ENCODE results near the gene C4orf50.

The C4orf50 gene

DNA sequence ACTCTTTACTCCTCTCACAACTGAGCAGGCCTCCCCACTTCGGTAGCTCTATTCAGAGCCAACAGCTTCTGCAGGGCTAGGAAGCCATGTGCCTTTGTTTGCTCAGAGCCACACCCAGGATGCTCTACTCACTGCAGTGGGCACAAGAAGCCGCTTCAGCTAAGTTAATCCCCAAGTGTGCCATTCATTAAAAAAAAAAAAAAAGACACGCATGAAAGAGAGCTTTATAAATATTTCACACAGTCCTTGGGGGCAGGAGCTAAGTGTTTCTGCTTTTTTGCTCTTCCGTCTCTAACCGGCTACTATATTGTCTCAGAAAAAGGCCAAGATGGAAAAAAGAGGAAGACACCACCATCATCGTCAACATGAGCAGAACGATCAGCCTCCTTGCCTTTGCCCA lies 133.4 kb downstream of the C4orf50 start:
- peaks cover 33% of the 10 kb centered on the region for H3K27me3 ChIP-seq (ENCODE audit: control insufficient read depth, insufficient read depth, low read length)
- H3K4me1 ChIP-seq (ENCODE audit: control insufficient read depth, insufficient read depth, low read length), result no peaks in the 10 kb centered on the region
- H3K9ac ChIP-seq (ENCODE audit: low read length), result no peak overlapping the region
- H3K9me3 ChIP-seq (ENCODE audit: control insufficient read depth, low read length), result no peaks in the 10 kb centered on the region
- H3K36me3 ChIP-seq (ENCODE audit: control insufficient read depth, insufficient read depth, low read length), result no peaks in the 10 kb centered on the region
- no peak overlapping the region for H3K4me3 ChIP-seq (ENCODE audit: low read length)

- no peak overlapping the region for H3K9ac ChIP-seq (ENCODE audit: low read length)
- no peak overlapping the region for H3K4me3 ChIP-seq (ENCODE audit: low read length)
- no peaks in the 10 kb centered on the region for H3K4me1 ChIP-seq (ENCODE audit: control insufficient read depth, insufficient read depth, low read length)
- H3K36me3 ChIP-seq (ENCODE audit: control insufficient read depth, insufficient read depth, low read length), result no peaks in the 10 kb centered on the region
- H3K9me3 ChIP-seq (ENCODE audit: control insufficient read depth, low read length), result no peaks in the 10 kb centered on the region
- peaks cover 24% of the 10 kb centered on the region for H3K27me3 ChIP-seq (ENCODE audit: control insufficient read depth, insufficient read depth, low read length)
These were observed 134.3 kb downstream of the C4orf50 start for GRCh38 chr4:5883916-5884315.

DNA sequence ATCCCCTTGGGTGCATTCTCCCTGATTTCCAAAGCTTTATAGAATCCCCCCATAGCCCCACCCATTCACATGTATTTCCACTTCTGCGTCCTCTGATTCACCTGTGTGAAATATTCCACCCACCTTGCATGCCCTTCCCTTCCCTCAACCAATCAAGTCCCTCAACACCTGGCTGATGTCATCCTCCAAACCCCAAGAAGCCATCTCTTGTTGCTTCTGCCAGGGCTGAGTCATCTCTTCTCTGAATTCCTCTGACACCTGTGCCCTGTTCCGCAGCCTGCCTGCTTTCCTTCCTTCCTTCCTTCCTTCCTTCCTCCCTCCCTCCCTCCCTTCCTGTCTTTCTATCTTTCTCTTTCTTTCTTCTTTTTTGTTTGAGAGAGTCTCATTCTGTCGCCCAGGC lies 135.3 kb downstream of the C4orf50 start:
- Histone ChIP-seq H3K9ac (ENCODE audit: low read length) (no peak overlapping the region), H3K27me3 (ENCODE audit: control insufficient read depth, insufficient read depth, low read length) (peaks cover 18% of the 10 kb centered on the region), H3K4me1 (ENCODE audit: control insufficient read depth, insufficient read depth, low read length) (no peaks in the 10 kb centered on the region), H3K4me3 (ENCODE audit: low read length) (no peak overlapping the region), H3K9me3 (ENCODE audit: control insufficient read depth, low read length) (no peaks in the 10 kb centered on the region), H3K36me3 (ENCODE audit: control insufficient read depth, insufficient read depth, low read length) (no peaks in the 10 kb centered on the region)

DNA sequence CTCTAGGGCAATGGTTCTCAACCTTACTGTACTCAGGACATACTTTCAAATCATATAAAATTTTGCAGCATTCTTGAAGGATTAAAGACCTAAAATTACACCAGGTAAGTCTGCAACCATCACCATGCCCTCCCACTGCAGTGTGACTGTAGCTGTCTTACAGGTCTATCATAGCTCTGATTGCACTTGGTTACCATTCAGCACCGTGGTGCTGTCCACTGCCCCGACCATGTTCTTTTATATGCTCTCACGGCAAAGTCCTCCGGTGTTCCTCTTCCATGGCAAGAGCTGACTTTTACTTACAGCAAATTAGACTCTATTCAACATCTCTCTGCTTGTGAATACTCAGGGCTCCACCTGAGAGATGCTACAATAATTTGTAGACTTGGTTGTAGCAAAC lies 136.9 kb downstream of the C4orf50 start:
- H3K36me3 ChIP-seq (ENCODE audit: control insufficient read depth, insufficient read depth, low read length), result no peaks in the 10 kb centered on the region
- no peak overlapping the region for H3K9ac ChIP-seq (ENCODE audit: low read length)
- H3K27me3 ChIP-seq (ENCODE audit: control insufficient read depth, insufficient read depth, low read length), result peaks cover 1% of the 10 kb centered on the region
- H3K4me1 ChIP-seq (ENCODE audit: control insufficient read depth, insufficient read depth, low read length), result no peaks in the 10 kb centered on the region
- no peak overlapping the region for H3K4me3 ChIP-seq (ENCODE audit: low read length)
- no peaks in the 10 kb centered on the region for H3K9me3 ChIP-seq (ENCODE audit: control insufficient read depth, low read length)

DNA sequence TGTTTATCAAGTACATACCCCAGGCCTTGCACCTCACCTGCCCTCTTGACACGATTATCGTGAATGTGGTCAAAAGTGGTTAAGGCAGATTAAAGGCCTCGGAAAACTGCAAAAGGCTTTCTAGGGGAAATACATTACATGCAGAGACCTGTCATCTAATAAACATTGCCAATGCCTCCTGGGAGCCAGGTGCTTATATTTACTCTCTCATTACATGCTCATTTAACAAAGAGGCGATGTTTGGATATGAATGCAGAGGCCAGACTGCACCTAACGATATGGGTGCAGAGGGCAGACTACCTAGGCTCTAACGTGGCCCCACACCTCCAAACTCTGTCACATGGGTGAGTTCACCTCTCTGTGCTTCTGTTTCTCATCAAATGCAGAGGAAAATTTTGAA lies 139.9 kb downstream of the C4orf50 start:
- Histone ChIP-seq H3K9me3 (ENCODE audit: control insufficient read depth, low read length) (no peaks in the 10 kb centered on the region), H3K4me3 (ENCODE audit: low read length) (no peak overlapping the region), H3K4me1 (ENCODE audit: control insufficient read depth, insufficient read depth, low read length) (no peaks in the 10 kb centered on the region), H3K36me3 (ENCODE audit: control insufficient read depth, insufficient read depth, low read length) (no peaks in the 10 kb centered on the region), H3K27me3 (ENCODE audit: control insufficient read depth, insufficient read depth, low read length) (no peaks in the 10 kb centered on the region), H3K9ac (ENCODE audit: low read length) (no peak overlapping the region)

DNA sequence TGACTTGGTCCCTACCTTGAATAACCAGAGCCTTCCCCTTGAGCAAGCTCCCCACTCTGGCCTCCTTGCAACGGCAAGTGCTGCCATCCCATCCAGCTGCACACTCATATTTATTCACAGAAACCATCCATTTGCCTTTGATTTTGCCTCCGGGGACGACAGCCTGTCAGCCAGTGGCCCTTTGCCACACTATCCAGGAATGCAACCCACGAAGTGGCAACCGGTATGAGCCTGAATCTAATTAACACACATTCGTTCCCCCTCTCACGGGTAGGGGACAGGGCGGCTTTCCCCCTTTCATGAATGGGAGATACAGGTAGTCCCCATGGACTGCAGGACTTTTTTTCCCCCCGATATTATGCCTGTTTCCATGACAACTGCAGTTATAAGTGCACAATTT lies 140.8 kb downstream of the C4orf50 start:
- H3K36me3 ChIP-seq (ENCODE audit: control insufficient read depth, insufficient read depth, low read length), result no peaks in the 10 kb centered on the region
- no peak overlapping the region for H3K4me3 ChIP-seq (ENCODE audit: low read length)
- no peaks in the 10 kb centered on the region for H3K4me1 ChIP-seq (ENCODE audit: control insufficient read depth, insufficient read depth, low read length)
- H3K9me3 ChIP-seq (ENCODE audit: control insufficient read depth, low read length), result no peaks in the 10 kb centered on the region
- no peaks in the 10 kb centered on the region for H3K27me3 ChIP-seq (ENCODE audit: control insufficient read depth, insufficient read depth, low read length)
- H3K9ac ChIP-seq (ENCODE audit: low read length), result no peak overlapping the region

DNA sequence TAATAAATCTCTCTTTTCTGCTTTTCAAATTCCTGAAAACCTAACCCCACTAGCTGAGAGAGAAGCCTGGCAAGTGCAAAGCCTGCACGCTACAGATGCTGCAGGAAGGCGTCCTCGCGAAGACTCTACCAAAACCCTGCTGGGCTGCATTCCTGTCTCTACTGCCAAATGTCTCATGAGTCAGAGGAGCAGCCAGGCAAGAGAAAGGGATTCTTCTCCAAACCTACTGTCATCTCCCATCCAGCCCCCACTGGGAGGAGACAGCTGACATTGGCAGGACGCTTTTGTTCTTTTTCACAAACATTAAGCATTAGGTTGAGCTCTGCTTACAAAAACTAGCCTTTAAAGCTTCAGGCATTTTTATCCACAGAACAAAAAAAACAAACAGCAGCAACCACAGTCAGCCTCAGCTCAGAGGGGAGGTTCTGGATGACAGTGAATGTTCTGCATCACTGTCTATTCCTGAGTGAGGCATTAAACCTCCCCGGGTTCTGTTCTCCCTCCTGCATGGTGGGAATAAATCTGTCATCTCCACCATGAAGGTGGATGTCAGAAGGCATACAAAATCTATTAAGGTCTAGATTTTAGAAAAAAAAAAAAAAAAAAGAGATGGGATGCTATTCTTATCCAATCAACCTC lies 143.3 kb downstream of the C4orf50 start:
- Histone ChIP-seq H3K27me3 (ENCODE audit: control insufficient read depth, insufficient read depth, low read length) (no peaks in the 10 kb centered on the region), H3K36me3 (ENCODE audit: control insufficient read depth, insufficient read depth, low read length) (no peaks in the 10 kb centered on the region), H3K4me3 (ENCODE audit: low read length) (no peak overlapping the region)

DNA sequence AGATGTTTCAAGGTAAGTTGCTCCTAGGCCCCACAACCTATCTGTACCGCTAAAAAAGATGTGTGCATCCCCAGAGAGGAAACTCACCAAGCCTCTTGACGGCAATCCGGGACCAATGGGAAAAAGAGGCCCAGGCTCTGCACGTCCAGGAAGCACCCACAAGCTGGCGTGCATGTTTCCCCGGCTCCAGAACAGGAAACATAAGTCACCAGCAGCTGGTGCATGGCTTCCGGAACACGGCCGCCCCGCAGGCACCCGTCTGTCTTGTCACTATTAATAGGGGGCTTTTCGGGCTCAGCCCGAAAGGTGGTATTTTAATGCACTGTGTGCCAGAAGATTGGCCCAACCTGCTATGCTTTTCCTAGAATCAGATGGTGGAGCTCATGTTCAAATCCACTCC lies 147.5 kb downstream of the C4orf50 start:
- H3K4me1 ChIP-seq (ENCODE audit: control insufficient read depth, insufficient read depth, low read length), result no peaks in the 10 kb centered on the region
- H3K36me3 ChIP-seq (ENCODE audit: control insufficient read depth, insufficient read depth, low read length), result no peaks in the 10 kb centered on the region
- H3K9me3 ChIP-seq (ENCODE audit: control insufficient read depth, low read length), result no peaks in the 10 kb centered on the region
- no peak overlapping the region for H3K9ac ChIP-seq (ENCODE audit: low read length)
- H3K4me3 ChIP-seq (ENCODE audit: low read length), result no peak overlapping the region
- no peaks in the 10 kb centered on the region for H3K27me3 ChIP-seq (ENCODE audit: control insufficient read depth, insufficient read depth, low read length)

More for the DNA sequence above, 143.3 kb downstream of the C4orf50 start:
- no peak overlapping the region for H3K9ac ChIP-seq (ENCODE audit: low read length)
- H3K9me3 ChIP-seq (ENCODE audit: control insufficient read depth, low read length), result no peaks in the 10 kb centered on the region
- H3K4me1 ChIP-seq (ENCODE audit: control insufficient read depth, insufficient read depth, low read length), result no peaks in the 10 kb centered on the region

GRCh38 chr4:5869966-5870619 lies 148.1 kb downstream of the C4orf50 start:
- Histone ChIP-seq H3K9ac (ENCODE audit: low read length) (no peak overlapping the region), H3K9me3 (ENCODE audit: control insufficient read depth, low read length) (no peaks in the 10 kb centered on the region), H3K4me3 (ENCODE audit: low read length) (no peak overlapping the region), H3K4me1 (ENCODE audit: control insufficient read depth, insufficient read depth, low read length) (no peaks in the 10 kb centered on the region), H3K27me3 (ENCODE audit: control insufficient read depth, insufficient read depth, low read length) (no peaks in the 10 kb centered on the region), H3K36me3 (ENCODE audit: control insufficient read depth, insufficient read depth, low read length) (no peaks in the 10 kb centered on the region)

- Histone ChIP-seq H3K36me3 (ENCODE audit: control insufficient read depth, insufficient read depth, low read length) (no peaks in the 10 kb centered on the region), H3K9me3 (ENCODE audit: control insufficient read depth, low read length) (no peaks in the 10 kb centered on the region), H3K4me1 (ENCODE audit: control insufficient read depth, insufficient read depth, low read length) (no peaks in the 10 kb centered on the region), H3K4me3 (ENCODE audit: low read length) (no peak overlapping the region), H3K27me3 (ENCODE audit: control insufficient read depth, insufficient read depth, low read length) (no peaks in the 10 kb centered on the region), H3K9ac (ENCODE audit: low read length) (no peak overlapping the region)
These were observed 150.4 kb downstream of the C4orf50 start for GRCh38 chr4:5867866-5868265.

DNA sequence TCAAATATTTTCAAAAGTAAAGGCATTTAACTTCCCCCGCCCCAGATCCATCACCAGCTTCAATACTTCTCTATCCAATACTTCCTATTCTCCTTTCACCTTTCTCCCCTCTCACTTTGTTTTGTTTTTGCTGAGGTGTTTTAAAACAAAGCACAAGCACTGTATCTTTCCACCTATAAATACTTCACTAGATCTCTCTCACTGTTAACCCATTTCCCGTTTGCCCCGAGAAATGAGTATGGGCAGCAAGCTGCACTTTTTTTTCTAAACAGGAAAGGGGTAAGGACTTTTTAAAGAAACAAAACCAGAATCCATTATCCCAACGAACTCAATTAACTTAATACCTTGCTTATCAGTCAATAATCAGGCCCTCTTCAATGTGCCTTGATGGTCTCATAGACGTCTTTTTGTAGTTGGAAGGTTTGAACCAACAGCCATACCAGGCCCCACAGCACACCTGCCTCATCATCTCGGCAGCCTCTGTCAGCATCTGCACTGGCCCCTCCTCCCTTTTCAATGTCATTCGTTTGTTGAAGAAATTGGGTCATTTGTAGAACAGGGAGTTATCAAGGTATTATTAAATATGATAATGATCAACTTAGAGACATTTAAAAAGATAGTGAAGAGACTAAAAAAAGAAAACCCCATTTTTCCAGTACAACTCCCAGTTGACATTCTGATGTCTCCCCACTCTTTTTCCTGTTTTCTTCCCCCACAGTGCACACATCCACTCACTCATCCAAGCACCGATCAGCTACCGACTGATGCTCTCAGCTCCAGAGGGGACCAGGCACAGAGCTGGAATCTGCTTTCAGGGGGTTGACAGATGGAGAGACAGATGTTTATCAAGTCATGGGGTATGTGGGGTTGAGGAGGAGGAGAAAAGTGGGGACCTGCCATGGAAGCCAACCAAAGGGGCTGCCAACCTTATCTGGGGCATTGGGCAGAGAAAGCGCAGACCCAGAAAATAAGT lies 151.1 kb downstream of the C4orf50 start:
- H3K36me3 ChIP-seq (ENCODE audit: control insufficient read depth, insufficient read depth, low read length), result no peaks in the 10 kb centered on the region
- no peak overlapping the region for H3K4me3 ChIP-seq (ENCODE audit: low read length)
- no peak overlapping the region for H3K9ac ChIP-seq (ENCODE audit: low read length)
- H3K9me3 ChIP-seq (ENCODE audit: control insufficient read depth, low read length), result no peaks in the 10 kb centered on the region
- no peaks in the 10 kb centered on the region for H3K4me1 ChIP-seq (ENCODE audit: control insufficient read depth, insufficient read depth, low read length)
- H3K27me3 ChIP-seq (ENCODE audit: control insufficient read depth, insufficient read depth, low read length), result no peaks in the 10 kb centered on the region
